Measurements from ENCODE around the gene DNAAF5.
"Not testable (repeated sequence)": the region's sequence is repeated elsewhere in the genome, so short reads cannot be mapped to it uniquely, and the experiment has no call there.

DNAAF5 gene

GRCh38 chr7:798921-799470 lies 72.5 kb downstream of the DNAAF5 start:
- TF ChIP-seq TAF1 (IDR thresholded peaks at IDR 0.05; ENCODE audit: low read depth, low read length): no peak
- no peak for FAIRE-seq
- no peak for DNase-seq (ENCODE audit: insufficient read length, low spot score)

GRCh38 chr7:800692-801091 lies 74.2 kb downstream of the DNAAF5 start:
- no peak for DNase-seq (ENCODE audit: insufficient read length, low spot score)
- no peak for FAIRE-seq
- TF ChIP-seq POLR2AphosphoS5 (IDR thresholded peaks at IDR 0.05; ENCODE audit: low read depth, low read length) (no peak), PAX5 (IDR thresholded peaks at IDR 0.05; ENCODE audit: insufficient read depth, low read length, severe bottlenecking) (no peak), POLR2A (IDR thresholded peaks at IDR 0.05; ENCODE audit: low read depth, low read length) (no peak), POU2F2 (IDR thresholded peaks at IDR 0.05; ENCODE audit: low read depth, low read length) (no peak), TAF1 (IDR thresholded peaks at IDR 0.05; ENCODE audit: low read depth, low read length) (no peak), SPI1 (IDR thresholded peaks at IDR 0.05; ENCODE audit: low read depth, low read length) (no peak)

- not testable (repeated sequence) for DNase-seq (ENCODE audit: insufficient read length, low spot score); FAIRE-seq
Observed at GRCh38 chr7:801351-801750, 74.9 kb downstream of the DNAAF5 start.

GRCh38 chr7:801940-802381 lies 75.5 kb downstream of the DNAAF5 start:
- FAIRE-seq: no peak
- TF ChIP-seq PAX5 (IDR thresholded peaks at IDR 0.05; ENCODE audit: insufficient read depth, low read length, severe bottlenecking) (no peak), POU2F2 (IDR thresholded peaks at IDR 0.05; ENCODE audit: low read depth, low read length) (no peak), POLR2AphosphoS5 (IDR thresholded peaks at IDR 0.05; ENCODE audit: low read depth, low read length) (no peak), TAF1 (IDR thresholded peaks at IDR 0.05; ENCODE audit: low read depth, low read length) (no peak), POLR2A (IDR thresholded peaks at IDR 0.05; ENCODE audit: low read depth, low read length) (no peak), SPI1 (IDR thresholded peaks at IDR 0.05; ENCODE audit: low read depth, low read length) (no peak)
- no peak for DNase-seq (ENCODE audit: insufficient read length, low spot score)

- TF ChIP-seq PAX5 (IDR thresholded peaks at IDR 0.05; ENCODE audit: insufficient read depth, low read length, severe bottlenecking) (no peak), TAF1 (IDR thresholded peaks at IDR 0.05; ENCODE audit: low read depth, low read length) (no peak), POLR2AphosphoS5 (IDR thresholded peaks at IDR 0.05; ENCODE audit: low read depth, low read length) (no peak), SPI1 (IDR thresholded peaks at IDR 0.05; ENCODE audit: low read depth, low read length) (no peak), POLR2A (IDR thresholded peaks at IDR 0.05; ENCODE audit: low read depth, low read length) (no peak), POU2F2 (IDR thresholded peaks at IDR 0.05; ENCODE audit: low read depth, low read length) (no peak)
- no peak for DNase-seq (ENCODE audit: insufficient read length, low spot score)
- FAIRE-seq: no peak
Observed at GRCh38 chr7:802500-803242, 76.2 kb downstream of the DNAAF5 start.

GRCh38 chr7:803243-803635 lies 76.7 kb downstream of the DNAAF5 start:
- TF ChIP-seq POU2F2 (IDR thresholded peaks at IDR 0.05; ENCODE audit: low read depth, low read length) (no peak), PAX5 (IDR thresholded peaks at IDR 0.05; ENCODE audit: insufficient read depth, low read length, severe bottlenecking) (peak; percentile 23)
- DNase-seq (ENCODE audit: insufficient read length, low spot score) (no peak), FAIRE-seq (no peak)

GRCh38 chr7:803796-804195 lies 77.3 kb downstream of the DNAAF5 start:
- FAIRE-seq; DNase-seq (ENCODE audit: insufficient read length, low spot score): not testable (repeated sequence)

- DNase-seq (ENCODE audit: insufficient read length, low spot score) (no peak), FAIRE-seq (no peak)
- no peak for TF ChIP-seq POLR2A (IDR thresholded peaks at IDR 0.05; ENCODE audit: low read depth, low read length)
- TF ChIP-seq TAF1 (IDR thresholded peaks at IDR 0.05; ENCODE audit: low read depth, low read length): no peak
- TF ChIP-seq POLR2AphosphoS5 (IDR thresholded peaks at IDR 0.05; ENCODE audit: low read depth, low read length): no peak
- TF ChIP-seq SPI1 (IDR thresholded peaks at IDR 0.05; ENCODE audit: low read depth, low read length): no peak
- no peak for TF ChIP-seq PAX5 (IDR thresholded peaks at IDR 0.05; ENCODE audit: insufficient read depth, low read length, severe bottlenecking)
- no peak for TF ChIP-seq POU2F2 (IDR thresholded peaks at IDR 0.05; ENCODE audit: low read depth, low read length)
Observed at GRCh38 chr7:805261-805660, 78.8 kb downstream of the DNAAF5 start.

- TF ChIP-seq SPI1 (IDR thresholded peaks at IDR 0.05; ENCODE audit: low read depth, low read length): no peak
- TF ChIP-seq POLR2AphosphoS5 (IDR thresholded peaks at IDR 0.05; ENCODE audit: low read depth, low read length): no peak
- TF ChIP-seq TAF1 (IDR thresholded peaks at IDR 0.05; ENCODE audit: low read depth, low read length): no peak
- TF ChIP-seq POU2F2 (IDR thresholded peaks at IDR 0.05; ENCODE audit: low read depth, low read length): no peak
- DNase-seq (ENCODE audit: insufficient read length, low spot score): peak; percentile 36
- no peak for FAIRE-seq
Observed at GRCh38 chr7:815284-816216, 89.1 kb downstream of the DNAAF5 start.

GRCh38 chr7:816300-816750 lies 89.8 kb downstream of the DNAAF5 start:
- DNase-seq (ENCODE audit: insufficient read length, low spot score) (peak; percentile 99), FAIRE-seq (peak; percentile 96)
- no peak for TF ChIP-seq SPI1 (IDR thresholded peaks at IDR 0.05; ENCODE audit: low read depth, low read length)
- TF ChIP-seq PAX5 (IDR thresholded peaks at IDR 0.05; ENCODE audit: insufficient read depth, low read length, severe bottlenecking): no peak
- no peak for TF ChIP-seq POLR2A (IDR thresholded peaks at IDR 0.05; ENCODE audit: low read depth, low read length)
- 0 out of 2 replicates have a peak, but pooled peaks have one; percentile 46 for TF ChIP-seq POLR2AphosphoS5 (IDR thresholded peaks at IDR 0.05; ENCODE audit: low read depth, low read length)
- TF ChIP-seq POU2F2 (IDR thresholded peaks at IDR 0.05; ENCODE audit: low read depth, low read length): no peak
- no peak for TF ChIP-seq TAF1 (IDR thresholded peaks at IDR 0.05; ENCODE audit: low read depth, low read length)
